K562 (cell line): ENCODE measurements around the gene GBF1.
"Not testable (repeated sequence)": the region's sequence is repeated elsewhere in the genome, so short reads cannot be mapped to it uniquely, and the experiment has no call there.

Source experiments
- CHD2 ChIP-seq: IDR thresholded peaks from 2 replicates; pipeline ENCODE4 v1.6.1; 2011; ENCODE audit warnings: low read depth, low read length
- EGR1 ChIP-seq: fragments of 450-650 bp; conservative IDR thresholded peaks from 2 replicates; pipeline ENCODE4 v1.6.1; 2017; ENCODE audit warnings: mild to moderate bottlenecking
- ETV6 ChIP-seq, 3 experiments: fragments of 150-350 bp in 1 of 3; sonication (generic) in 1 of 3; formaldehyde crosslinking in 1 of 3; IDR thresholded peaks; 2 replicates each; pipeline versions ENCODE4 v1.6.1 to v1.8.0; 2014 to 2022; ENCODE audit warnings: borderline replicate concordance in 2 of 3, low read depth in 2 of 3, antibody characterized with exemption in 1 of 3, low read length in 1 of 3, mild to moderate bottlenecking in 1 of 3, missing genetic modification reagents in 1 of 3
- TF ChIP-seq, protein P1 (sequence below), 3 experiments: IDR thresholded peaks in 2 of 3; conservative IDR thresholded peaks in 1 of 3; 2 replicates each; pipeline ENCODE4 v1.5.1; 2011 to 2012; ENCODE audit warnings: low read length in 3 of 3, mild to moderate bottlenecking in 3 of 3, control low read depth in 2 of 3, improper control_type of control experiment in 1 of 3, inconsistent platforms in 1 of 3, low read depth in 1 of 3, mixed read lengths in 1 of 3, moderate library complexity in 1 of 3; ENCODE audit not compliant: insufficient read depth in 2 of 3

DNA sequence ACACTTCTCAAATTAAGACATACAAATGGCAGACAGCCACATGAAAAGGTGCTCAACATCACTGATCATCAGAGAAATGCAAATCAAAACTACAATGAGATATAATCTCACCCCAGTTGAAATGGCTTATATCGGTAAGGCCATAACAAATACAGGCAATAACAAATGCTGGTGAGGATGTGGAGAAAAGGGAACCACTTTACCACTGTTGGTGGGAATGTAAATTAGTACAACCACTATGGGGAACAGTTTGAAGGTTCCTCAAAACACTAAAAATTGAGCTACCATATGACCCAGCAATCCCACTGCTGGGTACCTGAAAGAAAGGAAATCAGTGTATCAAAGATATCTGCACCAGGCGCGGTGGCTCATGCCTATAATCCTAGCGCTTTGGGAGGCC, 31.7 kb upstream of the GBF1 start:
- TF ChIP-seq, protein P1, sequence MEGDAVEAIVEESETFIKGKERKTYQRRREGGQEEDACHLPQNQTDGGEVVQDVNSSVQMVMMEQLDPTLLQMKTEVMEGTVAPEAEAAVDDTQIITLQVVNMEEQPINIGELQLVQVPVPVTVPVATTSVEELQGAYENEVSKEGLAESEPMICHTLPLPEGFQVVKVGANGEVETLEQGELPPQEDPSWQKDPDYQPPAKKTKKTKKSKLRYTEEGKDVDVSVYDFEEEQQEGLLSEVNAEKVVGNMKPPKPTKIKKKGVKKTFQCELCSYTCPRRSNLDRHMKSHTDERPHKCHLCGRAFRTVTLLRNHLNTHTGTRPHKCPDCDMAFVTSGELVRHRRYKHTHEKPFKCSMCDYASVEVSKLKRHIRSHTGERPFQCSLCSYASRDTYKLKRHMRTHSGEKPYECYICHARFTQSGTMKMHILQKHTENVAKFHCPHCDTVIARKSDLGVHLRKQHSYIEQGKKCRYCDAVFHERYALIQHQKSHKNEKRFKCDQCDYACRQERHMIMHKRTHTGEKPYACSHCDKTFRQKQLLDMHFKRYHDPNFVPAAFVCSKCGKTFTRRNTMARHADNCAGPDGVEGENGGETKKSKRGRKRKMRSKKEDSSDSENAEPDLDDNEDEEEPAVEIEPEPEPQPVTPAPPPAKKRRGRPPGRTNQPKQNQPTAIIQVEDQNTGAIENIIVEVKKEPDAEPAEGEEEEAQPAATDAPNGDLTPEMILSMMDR (IDR thresholded peaks at IDR 0.05 in 2 of 3, conservative IDR thresholded peaks at IDR 0.05 in 1 of 3; ENCODE audit: insufficient read depth in 2 of 3, low read depth in 1 of 3, low read length in 3 of 3): not testable (repeated sequence)
- not testable (repeated sequence) for TF ChIP-seq ETV6 (IDR thresholded peaks at IDR 0.05; ENCODE audit: borderline replicate concordance in 1 of 2, low read depth in 2 of 2, low read length in 1 of 2); ETV6 (CRISPR knock-in tag; IDR thresholded peaks at IDR 0.05; ENCODE audit: borderline replicate concordance); EGR1; CHD2
